Muscle layer of colon (tissue), 2 donors: ENCODE data around the gene GRK2.
"Not testable (repeated sequence)": the region's sequence is repeated elsewhere in the genome, so short reads cannot be mapped to it uniquely, and the experiment has no call there.

Experiments
- H3K27ac ChIP-seq: one replicate; pipeline ENCODE4 v1.7.0; 2013; ENCODE audit warnings: low read depth, mild to moderate bottlenecking, low read length, moderate library complexity
- H3K27me3 ChIP-seq, 2 donors: one replicate each; pipeline ENCODE4 v1.7.0; 2013; ENCODE audit warnings: low read length in 2 of 2, mild to moderate bottlenecking in 2 of 2; ENCODE audit not compliant: insufficient read depth in 2 of 2, control insufficient read depth in 1 of 2
- H3K36me3 ChIP-seq: one replicate; pipeline ENCODE4 v1.7.0; 2013; ENCODE audit warnings: mild to moderate bottlenecking, low read length; ENCODE audit not compliant: insufficient read depth
- H3K4me1 ChIP-seq: one replicate; pipeline ENCODE4 v1.7.0; 2013; ENCODE audit warnings: mild to moderate bottlenecking, low read length; ENCODE audit not compliant: insufficient read depth
- H3K4me3 ChIP-seq, 2 donors: one replicate each; pipeline ENCODE4 v1.7.0; 2013; ENCODE audit warnings: low read length in 2 of 2, low read depth in 1 of 2, mild to moderate bottlenecking in 1 of 2, moderate library complexity in 1 of 2
- H3K9ac ChIP-seq: one replicate; pipeline ENCODE4 v1.7.0; 2013; ENCODE audit warnings: low read length
- H3K9me3 ChIP-seq: one replicate; pipeline ENCODE4 v1.7.0; 2013; ENCODE audit warnings: mild to moderate bottlenecking, low read length
- donor health status: abdominal sarcoma.
- donor health status: Adenocarcinoma of cecum.

GRK2 gene

GRCh38 chr11:67266449-67267187 is at the start of gene GRK2:
TSS of gene GRK2 (plus strand) at chr11:67266473. CDS start at chr11:67266700, 227 bp downstream.
- Histone ChIP-seq H3K4me3 (peak within 1 kb of the TSS; percentile 51 to 75), H3K36me3 (no peaks in the 10 kb centered on the region), H3K9ac (peak within 1 kb of the TSS; percentile 72), H3K27me3 (no peaks in the 10 kb centered on the region), H3K4me1 (peaks cover 71% of the 10 kb centered on the region), H3K27ac (peak within 1 kb of the TSS; percentile 76), H3K9me3 (no peaks in the 10 kb centered on the region)

- H3K9me3 ChIP-seq, result no peaks in the 10 kb centered on the region
- no peaks in the 10 kb centered on the region for H3K27me3 ChIP-seq
- H3K4me3 ChIP-seq, result no peak overlapping the region
- peaks cover 51% of the 10 kb centered on the region for H3K36me3 ChIP-seq
- H3K9ac ChIP-seq, result no peak overlapping the region
- H3K27ac ChIP-seq, result no peak overlapping the region
- H3K4me1 ChIP-seq, result no peaks in the 10 kb centered on the region
Measured at GRCh38 chr11:67227726-67228125, 38.5 kb upstream of the GRK2 start.

- Histone ChIP-seq H3K4me1 (no peaks in the 10 kb centered on the region), H3K4me3 (no peak overlapping the region)
Measured at GRCh38 chr11:67230406-67230805, 35.9 kb upstream of the GRK2 start.

GRCh38 chr11:67230886-67231285 is 35.4 kb upstream of the GRK2 start:
- Histone ChIP-seq H3K36me3 (peaks cover 50% of the 10 kb centered on the region), H3K27me3 (no peaks in the 10 kb centered on the region), H3K4me1 (no peaks in the 10 kb centered on the region), H3K9ac (no peak overlapping the region), H3K9me3 (no peaks in the 10 kb centered on the region), H3K4me3 (no peak overlapping the region), H3K27ac (no peak overlapping the region)

More at GRCh38 chr11:67230406-67230805, 35.9 kb upstream of the GRK2 start:
- Histone ChIP-seq H3K9me3 (no peaks in the 10 kb centered on the region), H3K36me3 (peaks cover 50% of the 10 kb centered on the region), H3K27me3 (no peaks in the 10 kb centered on the region), H3K27ac (no peak overlapping the region), H3K9ac (no peak overlapping the region)

GRCh38 chr11:67233584-67234190 is 32.6 kb upstream of the GRK2 start:
- Histone ChIP-seq H3K9ac (no peak overlapping the region), H3K27ac (no peak overlapping the region), H3K4me1 (peaks cover 6% of the 10 kb centered on the region), H3K36me3 (peaks cover 35% of the 10 kb centered on the region), H3K27me3 (no peaks in the 10 kb centered on the region), H3K4me3 (no peak overlapping the region), H3K9me3 (no peaks in the 10 kb centered on the region)

GRCh38 chr11:67234571-67234970 is 31.7 kb upstream of the GRK2 start:
- not testable (repeated sequence) for H3K9me3 ChIP-seq, H3K4me3 ChIP-seq, H3K27ac ChIP-seq, H3K27me3 ChIP-seq, H3K9ac ChIP-seq
- Histone ChIP-seq H3K4me1 (peaks cover 15% of the 10 kb centered on the region), H3K36me3 (peaks cover 26% of the 10 kb centered on the region)

- Histone ChIP-seq H3K4me1 (peaks cover 32% of the 10 kb centered on the region), H3K4me3 (no peak overlapping the region), H3K9ac (no peak overlapping the region), H3K36me3 (peaks cover 10% of the 10 kb centered on the region), H3K27ac (no peak overlapping the region), H3K9me3 (no peaks in the 10 kb centered on the region), H3K27me3 (no peaks in the 10 kb centered on the region)
Measured at GRCh38 chr11:67237574-67237973, 28.7 kb upstream of the GRK2 start.

GRCh38 chr11:67238894-67239782 is 27.1 kb upstream of the GRK2 start:
- Histone ChIP-seq H3K27ac (peak overlapping the region; percentile 76), H3K27me3 (no peaks in the 10 kb centered on the region), H3K9me3 (no peaks in the 10 kb centered on the region), H3K36me3 (peaks cover 18% of the 10 kb centered on the region), H3K4me1 (peaks cover 39% of the 10 kb centered on the region), H3K4me3 (peak overlapping the region in 1 of 2 donors; percentile 95), H3K9ac (no peak overlapping the region)

GRCh38 chr11:67239783-67240575 is 26.3 kb upstream of the GRK2 start:
- H3K9ac ChIP-seq, result peak overlapping the region; percentile 100

GRCh38 chr11:67240576-67241389 is 25.5 kb upstream of the GRK2 start:
- peaks cover 31% of the 10 kb centered on the region for H3K36me3 ChIP-seq
- H3K27me3 ChIP-seq, result no peaks in the 10 kb centered on the region
- peak overlapping the region; percentile 86 for H3K27ac ChIP-seq
- H3K4me3 ChIP-seq, result peak overlapping the region; percentile 56 to 95
- peaks cover 39% of the 10 kb centered on the region for H3K4me1 ChIP-seq
- peak overlapping the region; percentile 100 for H3K9ac ChIP-seq
- no peaks in the 10 kb centered on the region for H3K9me3 ChIP-seq

More at GRCh38 chr11:67239783-67240575, 26.3 kb upstream of the GRK2 start:
- H3K4me1 ChIP-seq, result peaks cover 39% of the 10 kb centered on the region
- H3K9me3 ChIP-seq, result no peaks in the 10 kb centered on the region
- peaks cover 23% of the 10 kb centered on the region for H3K36me3 ChIP-seq
- peak overlapping the region; percentile 56 to 95 for H3K4me3 ChIP-seq
- H3K27me3 ChIP-seq, result no peaks in the 10 kb centered on the region
- H3K27ac ChIP-seq, result peak overlapping the region; percentile 86
